Stimulated activated naive CD8-positive, alpha-beta T cell treated with anti-CD3 and anti-CD28 coated beads, Interleukin-15, amount 100 ng/mL, for 72 hours (primary cell): ENCODE results near the gene MUC5B.
A peak's percentile ranks its signal among the peaks of the same experiment; 100 is the strongest.

Experiments
- ATAC-seq: fragments of 150-1000 bp; cut with Tn5 transposase; 2 replicates; pipeline ENCODE4 v1.10.0; 2021; ENCODE audit warnings: mild to moderate bottlenecking, moderate library complexity
- DNase-seq, 2 donors: peaks; one replicate each; pipeline ENCODE4 v3.0.0; 2021 to 2022
- H3K27ac Mint-ChIP-seq, 2 donors: one replicate each; pipeline ENCODE4 v1.8.0; 2022; ENCODE audit warnings: mild to moderate bottlenecking in 2 of 2, mixed read lengths in 2 of 2, moderate library complexity in 2 of 2
- H3K27me3 Mint-ChIP-seq: one replicate; pipeline ENCODE4 v1.8.0; 2022; ENCODE audit warnings: mixed read lengths
- H3K4me1 Mint-ChIP-seq: one replicate; pipeline ENCODE4 v1.8.0; 2022; ENCODE audit warnings: mild to moderate bottlenecking, mixed read lengths
- H3K4me3 Mint-ChIP-seq, 2 donors: one replicate each; pipeline ENCODE4 v1.8.0; 2022; ENCODE audit warnings: mild to moderate bottlenecking in 2 of 2, mixed read lengths in 2 of 2, moderate library complexity in 1 of 2
- H3K9me3 Mint-ChIP-seq, 2 donors: one replicate each; pipeline ENCODE4 v1.8.0; 2022; ENCODE audit warnings: mixed read lengths in 2 of 2

MUC5B gene

GRCh38 chr11:1230456-1231395, 7.9 kb downstream of the MUC5B start:
- Mint-ChIP-seq H3K4me1 (no peaks in the 10 kb centered on the region), H3K4me3 (no peak overlapping the region), H3K9me3 (no peaks in the 10 kb centered on the region), H3K27ac (no peak overlapping the region), H3K27me3 (no peaks in the 10 kb centered on the region)
- DNase-seq (no peak), ATAC-seq (no peak)

- no peak for ATAC-seq
- no peak overlapping the region for H3K4me3 Mint-ChIP-seq
- no peaks in the 10 kb centered on the region for H3K27me3 Mint-ChIP-seq
- no peaks in the 10 kb centered on the region for H3K9me3 Mint-ChIP-seq
- H3K4me1 Mint-ChIP-seq, result no peaks in the 10 kb centered on the region
- no peak for DNase-seq
- H3K27ac Mint-ChIP-seq, result no peak overlapping the region
Observed at GRCh38 chr11:1231396-1232020, 8.6 kb downstream of the MUC5B start.

- Mint-ChIP-seq H3K4me3 (no peak overlapping the region), H3K4me1 (no peaks in the 10 kb centered on the region), H3K9me3 (no peaks in the 10 kb centered on the region), H3K27me3 (no peaks in the 10 kb centered on the region), H3K27ac (peak overlapping the region in 1 of 2 donors; percentile 42)
- ATAC-seq (no peak), DNase-seq (no peak)
Observed at GRCh38 chr11:1232021-1232882, 9.4 kb downstream of the MUC5B start.

GRCh38 chr11:1232883-1233321, 10.0 kb downstream of the MUC5B start:
- DNase-seq, result no peak
- Mint-ChIP-seq H3K9me3 (no peaks in the 10 kb centered on the region), H3K4me1 (no peaks in the 10 kb centered on the region), H3K4me3 (no peak overlapping the region), H3K27me3 (no peaks in the 10 kb centered on the region), H3K27ac (no peak overlapping the region)
- no peak for ATAC-seq

- DNase-seq (no peak), ATAC-seq (peak; percentile 23)
- Mint-ChIP-seq H3K27me3 (no peaks in the 10 kb centered on the region), H3K4me3 (no peak overlapping the region), H3K27ac (no peak overlapping the region), H3K9me3 (no peaks in the 10 kb centered on the region), H3K4me1 (no peaks in the 10 kb centered on the region)
Observed at GRCh38 chr11:1233351-1234053, 10.6 kb downstream of the MUC5B start.

- DNase-seq (no peak), ATAC-seq (peak; percentile 8)
- H3K4me1 Mint-ChIP-seq, result no peaks in the 10 kb centered on the region
- no peaks in the 10 kb centered on the region for H3K27me3 Mint-ChIP-seq
- no peak overlapping the region for H3K27ac Mint-ChIP-seq
- no peaks in the 10 kb centered on the region for H3K9me3 Mint-ChIP-seq
- H3K4me3 Mint-ChIP-seq, result no peak overlapping the region
Observed at GRCh38 chr11:1234054-1234720, 11.3 kb downstream of the MUC5B start.

GRCh38 chr11:1234771-1235305, 12.0 kb downstream of the MUC5B start:
- Mint-ChIP-seq H3K4me3 (no peak overlapping the region), H3K27ac (no peak overlapping the region), H3K27me3 (no peaks in the 10 kb centered on the region), H3K4me1 (no peaks in the 10 kb centered on the region), H3K9me3 (no peaks in the 10 kb centered on the region)
- peak; percentile 11 for ATAC-seq
- DNase-seq, result no peak

- no peaks in the 10 kb centered on the region for H3K9me3 Mint-ChIP-seq
- no peaks in the 10 kb centered on the region for H3K4me1 Mint-ChIP-seq
- H3K27ac Mint-ChIP-seq, result no peak overlapping the region
- no peak overlapping the region for H3K4me3 Mint-ChIP-seq
- DNase-seq, result no peak
- ATAC-seq, result no peak
- H3K27me3 Mint-ChIP-seq, result no peaks in the 10 kb centered on the region
Observed at GRCh38 chr11:1235306-1235900, 12.5 kb downstream of the MUC5B start.

- no peak overlapping the region for H3K27ac Mint-ChIP-seq
- H3K9me3 Mint-ChIP-seq, result no peaks in the 10 kb centered on the region
- no peaks in the 10 kb centered on the region for H3K27me3 Mint-ChIP-seq
- no peaks in the 10 kb centered on the region for H3K4me1 Mint-ChIP-seq
- H3K4me3 Mint-ChIP-seq, result no peak overlapping the region
- DNase-seq (no peak), ATAC-seq (no peak)
Observed at GRCh38 chr11:1235901-1236315, 13.0 kb downstream of the MUC5B start.

GRCh38 chr11:1236316-1237127, 13.7 kb downstream of the MUC5B start:
- Mint-ChIP-seq H3K27me3 (no peaks in the 10 kb centered on the region), H3K4me3 (no peak overlapping the region), H3K4me1 (no peaks in the 10 kb centered on the region), H3K9me3 (no peaks in the 10 kb centered on the region), H3K27ac (no peak overlapping the region)
- ATAC-seq (no peak), DNase-seq (no peak)

GRCh38 chr11:1237128-1237580, 14.3 kb downstream of the MUC5B start:
- DNase-seq (no peak), ATAC-seq (no peak)
- Mint-ChIP-seq H3K4me3 (no peak overlapping the region), H3K27ac (no peak overlapping the region), H3K9me3 (peaks cover 0 to 2% of the 10 kb centered on the region in 2 donors), H3K4me1 (no peaks in the 10 kb centered on the region), H3K27me3 (no peaks in the 10 kb centered on the region)

- ATAC-seq, result no peak
- no peaks in the 10 kb centered on the region for H3K4me1 Mint-ChIP-seq
- no peak for DNase-seq
- H3K27ac Mint-ChIP-seq, result no peak overlapping the region
- peaks cover 0 to 8% of the 10 kb centered on the region in 2 donors for H3K9me3 Mint-ChIP-seq
- no peaks in the 10 kb centered on the region for H3K27me3 Mint-ChIP-seq
- H3K4me3 Mint-ChIP-seq, result no peak overlapping the region
Observed at GRCh38 chr11:1237851-1238250, 15.0 kb downstream of the MUC5B start.

- Mint-ChIP-seq H3K9me3 (peaks cover 0 to 8% of the 10 kb centered on the region in 2 donors), H3K27ac (no peak overlapping the region), H3K4me1 (no peaks in the 10 kb centered on the region), H3K27me3 (no peaks in the 10 kb centered on the region), H3K4me3 (no peak overlapping the region)
- no peak for ATAC-seq
- DNase-seq, result no peak
Observed at GRCh38 chr11:1238767-1239595, 16.1 kb downstream of the MUC5B start.
